WTC11 (cell line): ENCODE results near the gene MACROD2. TPM values are rescaled to one million over a fixed set of nuclear protein-coding genes. Genes with fewer than 3 reads are reported as not detected.

ENCODE experiments used
- ATAC-seq: fragments of 200-7000 bp; cut with Tn5 transposase; 2 replicates; pipeline ENCODE4 v1.10.0; 2021; ENCODE audit warnings: mild to moderate bottlenecking, moderate library complexity
- CTCF ChIA-PET: fragments of 300-600 bp; sonication (Branson Sonifier 250); formaldehyde crosslinking; loops from one replicate; lab custom pipeline; 2021; ENCODE audit warnings: antibody characterized with exemption; lab: Charles Lee
- POLR2A ChIA-PET: fragments of 350-600 bp; sonication (Branson Sonifier 250); formaldehyde crosslinking; loops from one replicate; lab custom pipeline; 2021; ENCODE audit warnings: antibody characterized with exemption; lab: Charles Lee
- DNase-seq: peaks from one replicate; pipeline ENCODE4 v3.0.0; 2021; ENCODE audit warnings: low spot score
- H3K27ac Mint-ChIP-seq: 2 replicates; pipeline ENCODE4 v1.8.0; 2021; ENCODE audit warnings: mixed read lengths
- H3K27me3 Mint-ChIP-seq: 2 replicates; pipeline ENCODE4 v1.8.0; 2021; ENCODE audit warnings: low read depth, mild to moderate bottlenecking, moderate library complexity, mixed read lengths
- H3K36me3 Mint-ChIP-seq: 2 replicates; pipeline ENCODE4 v1.8.0; 2021; ENCODE audit warnings: mixed read lengths
- H3K4me1 Mint-ChIP-seq: 2 replicates; pipeline ENCODE4 v1.8.0; 2022; ENCODE audit warnings: mixed read lengths
- H3K4me3 Mint-ChIP-seq: 2 replicates; pipeline ENCODE4 v1.8.0; 2021; ENCODE audit warnings: mild to moderate bottlenecking, moderate library complexity, mixed read lengths
- H3K9me3 Mint-ChIP-seq: 2 replicates; pipeline ENCODE4 v1.8.0; 2021; ENCODE audit warnings: mixed read lengths
- CREB1 ChIP-seq: sonication (generic); formaldehyde crosslinking; IDR thresholded peaks from 2 replicates; pipeline ENCODE4 v1.8.0; 2023; ENCODE audit warnings: mild to moderate bottlenecking, missing genetic modification reagents
- HMGA2 ChIP-seq: fragments of 250-450 bp; sonication (Bioruptor Pico); IDR thresholded peaks from 2 replicates; pipeline ENCODE4 v1.4.0; 2021; ENCODE audit warnings: mild to moderate bottlenecking, moderate library complexity
- IRF2 ChIP-seq: sonication (generic); formaldehyde crosslinking; IDR thresholded peaks from 2 replicates; pipeline ENCODE4 v1.8.0; 2022; ENCODE audit warnings: low read depth, missing genetic modification reagents, borderline replicate concordance
- NR1H2 ChIP-seq: sonication (generic); formaldehyde crosslinking; IDR thresholded peaks from 2 replicates; pipeline ENCODE4 v1.9.0; 2021; ENCODE audit warnings: mild to moderate bottlenecking, moderate library complexity, missing genetic modification reagents
- NR2C2 ChIP-seq: sonication (generic); formaldehyde crosslinking; IDR thresholded peaks from 2 replicates; pipeline ENCODE4 v1.8.0; 2022; ENCODE audit warnings: mild to moderate bottlenecking, missing genetic modification reagents
- SMAD3 ChIP-seq: sonication (generic); formaldehyde crosslinking; IDR thresholded peaks from 2 replicates; pipeline ENCODE4 v1.8.0; 2022; ENCODE audit warnings: missing genetic modification reagents, mild to moderate bottlenecking, borderline replicate concordance
- TEAD1 ChIP-seq: sonication (generic); formaldehyde crosslinking; IDR thresholded peaks from 2 replicates; pipeline ENCODE4 v1.8.0; 2022; ENCODE audit warnings: mild to moderate bottlenecking, missing genetic modification reagents
- ZNF219 ChIP-seq: sonication (generic); formaldehyde crosslinking; IDR thresholded peaks from 2 replicates; pipeline ENCODE4 v1.8.0; 2023; ENCODE audit warnings: missing genetic modification reagents, mild to moderate bottlenecking, borderline replicate concordance
- ZNF263 ChIP-seq: sonication (generic); formaldehyde crosslinking; IDR thresholded peaks from 2 replicates; pipeline ENCODE4 v1.8.1; 2022; ENCODE audit warnings: low read depth, mild to moderate bottlenecking, moderate library complexity, missing genetic modification reagents
- ZNF423 ChIP-seq: fragments of 250-450 bp; sonication (Bioruptor Pico); IDR thresholded peaks from 2 replicates; pipeline ENCODE4 v2.1.2; 2022; ENCODE audit warnings: mild to moderate bottlenecking, moderate library complexity
- total RNA-seq: library from RNA; stranded (reverse); gene quantifications from 3 replicates; pipeline ENCODE4 v1.2.3, GENCODE V29; 2021
- TF ChIP-seq, protein P1 (sequence below): sonication (generic); formaldehyde crosslinking; IDR thresholded peaks from 2 replicates; pipeline ENCODE4 v1.8.1; 2023; ENCODE audit warnings: mild to moderate bottlenecking, missing genetic modification reagents
- TF ChIP-seq, protein P2 (sequence below): sonication (generic); formaldehyde crosslinking; conservative IDR thresholded peaks from 2 replicates; pipeline ENCODE4 v1.8.1; 2022; ENCODE audit warnings: mild to moderate bottlenecking, missing genetic modification reagents
- TF ChIP-seq, protein P3 (sequence below): fragments of 250-450 bp; sonication (Bioruptor Pico); IDR thresholded peaks from 2 replicates; pipeline ENCODE4 v2.1.2; 2022; ENCODE audit warnings: mild to moderate bottlenecking, moderate library complexity
- TF ChIP-seq, protein P4 (sequence below): fragments of 250-450 bp; sonication (Bioruptor Pico); conservative IDR thresholded peaks from 2 replicates; pipeline ENCODE4 v1.9.0; 2021; ENCODE audit warnings: mild to moderate bottlenecking
- TF ChIP-seq, protein P5 (sequence below): sonication (generic); formaldehyde crosslinking; IDR thresholded peaks from 2 replicates; pipeline ENCODE4 v1.8.0; 2022; ENCODE audit warnings: mild to moderate bottlenecking, missing genetic modification reagents
- TF ChIP-seq, protein P6 (sequence below): sonication (generic); formaldehyde crosslinking; IDR thresholded peaks from 2 replicates; pipeline ENCODE4 v1.8.0; 2022; ENCODE audit warnings: missing genetic modification reagents
- TF ChIP-seq, protein P7 (sequence below): sonication (generic); formaldehyde crosslinking; IDR thresholded peaks from 2 replicates; pipeline ENCODE4 v1.8.1; 2023; ENCODE audit warnings: mild to moderate bottlenecking, missing genetic modification reagents
- TF ChIP-seq, protein P8 (sequence below): sonication (generic); formaldehyde crosslinking; IDR thresholded peaks from 2 replicates; pipeline ENCODE4 v1.8.0; 2023; ENCODE audit warnings: missing genetic modification reagents

MACROD2 gene
- total RNA-seq, 1 experiment from 2014 or later, result 4.1 TPM

DNA sequence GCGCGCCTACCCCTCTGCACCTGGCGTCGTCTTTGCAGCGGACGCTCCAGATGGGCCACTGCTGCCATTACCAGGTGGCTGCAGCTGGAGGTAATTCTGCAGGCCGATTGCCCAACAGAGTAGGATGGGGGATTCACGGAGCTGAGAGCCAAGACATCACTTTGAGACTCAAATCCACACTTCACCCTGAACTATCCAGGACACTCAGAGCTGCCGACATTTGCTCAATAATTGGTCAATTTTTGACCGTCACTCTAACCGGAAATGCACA lies 1037.0 kb downstream of the MACROD2 start (continued):
- TF ChIP-seq HMGA2 (no peak), ZNF263 (no peak)
- TF ChIP-seq, protein P1, sequence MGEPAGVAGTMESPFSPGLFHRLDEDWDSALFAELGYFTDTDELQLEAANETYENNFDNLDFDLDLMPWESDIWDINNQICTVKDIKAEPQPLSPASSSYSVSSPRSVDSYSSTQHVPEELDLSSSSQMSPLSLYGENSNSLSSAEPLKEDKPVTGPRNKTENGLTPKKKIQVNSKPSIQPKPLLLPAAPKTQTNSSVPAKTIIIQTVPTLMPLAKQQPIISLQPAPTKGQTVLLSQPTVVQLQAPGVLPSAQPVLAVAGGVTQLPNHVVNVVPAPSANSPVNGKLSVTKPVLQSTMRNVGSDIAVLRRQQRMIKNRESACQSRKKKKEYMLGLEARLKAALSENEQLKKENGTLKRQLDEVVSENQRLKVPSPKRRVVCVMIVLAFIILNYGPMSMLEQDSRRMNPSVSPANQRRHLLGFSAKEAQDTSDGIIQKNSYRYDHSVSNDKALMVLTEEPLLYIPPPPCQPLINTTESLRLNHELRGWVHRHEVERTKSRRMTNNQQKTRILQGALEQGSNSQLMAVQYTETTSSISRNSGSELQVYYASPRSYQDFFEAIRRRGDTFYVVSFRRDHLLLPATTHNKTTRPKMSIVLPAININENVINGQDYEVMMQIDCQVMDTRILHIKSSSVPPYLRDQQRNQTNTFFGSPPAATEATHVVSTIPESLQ (CRISPR knock-in tag), result no peak
- TF ChIP-seq, protein P2, sequence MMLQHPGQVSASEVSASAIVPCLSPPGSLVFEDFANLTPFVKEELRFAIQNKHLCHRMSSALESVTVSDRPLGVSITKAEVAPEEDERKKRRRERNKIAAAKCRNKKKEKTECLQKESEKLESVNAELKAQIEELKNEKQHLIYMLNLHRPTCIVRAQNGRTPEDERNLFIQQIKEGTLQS (CRISPR knock-in tag), result no peak

DNA sequence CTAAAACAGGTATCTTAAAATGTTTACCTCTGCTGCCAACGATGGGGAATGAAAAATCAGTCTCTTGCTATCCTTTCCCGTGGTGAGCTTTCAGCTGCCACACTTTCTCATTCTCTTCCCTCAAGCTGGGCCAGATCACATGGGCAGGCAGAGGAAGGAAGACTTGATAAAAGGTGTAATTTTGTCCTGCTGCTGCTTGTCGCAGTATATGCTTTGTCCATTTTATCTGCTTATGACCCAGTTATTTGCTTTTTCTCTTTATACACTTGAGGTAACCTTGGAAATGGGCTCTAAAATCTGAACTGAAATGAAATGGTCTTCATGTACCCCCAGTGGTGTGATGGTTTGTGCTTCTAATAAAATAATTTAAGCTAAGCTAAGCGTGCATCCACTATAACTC lies 1038.0 kb downstream of the MACROD2 start:
- ChIA-PET CTCF (no interaction called here), POLR2A (no interaction called here)
- DNase-seq, result no peak
- Mint-ChIP-seq H3K27ac (no peak overlapping the region), H3K27me3 (no peaks in the 10 kb centered on the region), H3K4me3 (no peak overlapping the region), H3K4me1 (no peaks in the 10 kb centered on the region), H3K9me3 (no peaks in the 10 kb centered on the region), H3K36me3 (no peaks in the 10 kb centered on the region)
- no peak for ATAC-seq
- TF ChIP-seq SMAD3 (CRISPR knock-in tag) (no peak), NR1H2 (CRISPR knock-in tag) (no peak)
- TF ChIP-seq, protein P2 (CRISPR knock-in tag), result no peak
- TF ChIP-seq, protein P3, sequence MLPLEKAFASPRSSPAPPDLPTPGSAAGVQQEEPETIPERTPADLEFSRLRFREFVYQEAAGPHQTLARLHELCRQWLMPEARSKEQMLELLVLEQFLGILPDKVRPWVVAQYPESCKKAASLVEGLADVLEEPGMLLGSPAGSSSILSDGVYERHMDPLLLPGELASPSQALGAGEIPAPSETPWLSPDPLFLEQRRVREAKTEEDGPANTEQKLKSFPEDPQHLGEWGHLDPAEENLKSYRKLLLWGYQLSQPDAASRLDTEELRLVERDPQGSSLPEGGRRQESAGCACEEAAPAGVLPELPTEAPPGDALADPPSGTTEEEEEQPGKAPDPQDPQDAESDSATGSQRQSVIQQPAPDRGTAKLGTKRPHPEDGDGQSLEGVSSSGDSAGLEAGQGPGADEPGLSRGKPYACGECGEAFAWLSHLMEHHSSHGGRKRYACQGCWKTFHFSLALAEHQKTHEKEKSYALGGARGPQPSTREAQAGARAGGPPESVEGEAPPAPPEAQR (CRISPR knock-in tag), result no peak

DNA sequence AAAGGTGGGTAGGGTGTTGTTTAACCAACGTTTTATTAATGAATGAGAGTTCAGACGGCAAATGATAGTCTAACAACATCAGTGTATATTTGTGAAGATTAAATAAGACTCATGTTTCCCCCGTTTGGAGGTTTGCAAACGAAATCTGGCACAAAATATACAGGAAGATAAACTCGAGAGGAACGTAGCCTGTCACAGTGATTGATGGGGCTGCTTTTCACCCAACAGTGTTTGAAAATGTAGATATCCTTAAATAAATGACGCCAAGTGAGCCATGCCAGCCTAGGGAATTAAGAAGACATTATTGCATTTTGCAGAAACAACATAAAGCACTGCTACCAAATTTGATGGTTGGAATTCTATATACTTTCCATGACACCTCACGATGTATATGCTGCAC lies 1038.6 kb downstream of the MACROD2 start:
- no peak for ATAC-seq
- Mint-ChIP-seq H3K4me3 (no peak overlapping the region), H3K9me3 (no peaks in the 10 kb centered on the region), H3K4me1 (no peaks in the 10 kb centered on the region), H3K27ac (no peak overlapping the region), H3K27me3 (no peaks in the 10 kb centered on the region), H3K36me3 (no peaks in the 10 kb centered on the region)
- POLR2A ChIA-PET, result no interaction called here
- DNase-seq, result no peak
- TF ChIP-seq ZNF219 (CRISPR knock-in tag), result no peak
- TF ChIP-seq, protein P4, sequence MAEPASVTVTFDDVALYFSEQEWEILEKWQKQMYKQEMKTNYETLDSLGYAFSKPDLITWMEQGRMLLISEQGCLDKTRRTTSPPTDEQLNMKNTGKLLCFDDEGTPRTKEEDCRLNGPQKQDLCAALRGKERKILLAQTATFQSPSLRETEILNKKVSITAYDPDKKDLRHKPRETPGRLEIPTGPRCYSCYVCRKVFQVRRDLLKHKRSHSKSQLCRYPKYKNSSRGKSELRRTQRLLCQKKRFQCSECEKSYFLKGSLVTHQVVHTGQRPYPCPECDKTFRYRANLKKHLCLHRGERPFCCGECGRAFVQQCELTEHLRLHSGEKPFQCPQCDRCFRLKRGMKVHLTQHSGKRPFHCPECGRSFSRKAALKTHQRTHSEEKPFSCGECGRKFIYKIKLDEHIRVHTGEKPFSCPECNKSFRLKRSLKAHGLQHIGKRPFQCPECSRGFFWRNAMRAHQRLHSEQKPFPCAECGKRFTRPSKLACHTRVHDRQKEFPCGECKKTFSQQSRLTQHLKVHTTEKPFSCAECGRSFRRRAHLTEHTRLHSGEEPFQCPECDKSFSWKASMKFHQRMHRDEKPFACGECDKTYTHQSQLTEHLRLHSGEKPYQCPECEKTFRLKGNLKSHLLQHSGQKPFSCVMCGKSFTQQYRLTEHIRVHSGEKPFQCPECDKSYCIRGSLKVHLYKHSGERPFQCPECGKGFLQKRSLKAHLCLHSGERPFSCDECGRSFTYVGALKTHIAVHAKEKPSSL, result no peak
- TF ChIP-seq ZNF423 (CRISPR knock-in tag), result no peak
- TF ChIP-seq, protein P5, sequence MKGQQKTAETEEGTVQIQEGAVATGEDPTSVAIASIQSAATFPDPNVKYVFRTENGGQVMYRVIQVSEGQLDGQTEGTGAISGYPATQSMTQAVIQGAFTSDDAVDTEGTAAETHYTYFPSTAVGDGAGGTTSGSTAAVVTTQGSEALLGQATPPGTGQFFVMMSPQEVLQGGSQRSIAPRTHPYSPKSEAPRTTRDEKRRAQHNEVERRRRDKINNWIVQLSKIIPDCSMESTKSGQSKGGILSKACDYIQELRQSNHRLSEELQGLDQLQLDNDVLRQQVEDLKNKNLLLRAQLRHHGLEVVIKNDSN, result no peak
- TF ChIP-seq, protein P6, sequence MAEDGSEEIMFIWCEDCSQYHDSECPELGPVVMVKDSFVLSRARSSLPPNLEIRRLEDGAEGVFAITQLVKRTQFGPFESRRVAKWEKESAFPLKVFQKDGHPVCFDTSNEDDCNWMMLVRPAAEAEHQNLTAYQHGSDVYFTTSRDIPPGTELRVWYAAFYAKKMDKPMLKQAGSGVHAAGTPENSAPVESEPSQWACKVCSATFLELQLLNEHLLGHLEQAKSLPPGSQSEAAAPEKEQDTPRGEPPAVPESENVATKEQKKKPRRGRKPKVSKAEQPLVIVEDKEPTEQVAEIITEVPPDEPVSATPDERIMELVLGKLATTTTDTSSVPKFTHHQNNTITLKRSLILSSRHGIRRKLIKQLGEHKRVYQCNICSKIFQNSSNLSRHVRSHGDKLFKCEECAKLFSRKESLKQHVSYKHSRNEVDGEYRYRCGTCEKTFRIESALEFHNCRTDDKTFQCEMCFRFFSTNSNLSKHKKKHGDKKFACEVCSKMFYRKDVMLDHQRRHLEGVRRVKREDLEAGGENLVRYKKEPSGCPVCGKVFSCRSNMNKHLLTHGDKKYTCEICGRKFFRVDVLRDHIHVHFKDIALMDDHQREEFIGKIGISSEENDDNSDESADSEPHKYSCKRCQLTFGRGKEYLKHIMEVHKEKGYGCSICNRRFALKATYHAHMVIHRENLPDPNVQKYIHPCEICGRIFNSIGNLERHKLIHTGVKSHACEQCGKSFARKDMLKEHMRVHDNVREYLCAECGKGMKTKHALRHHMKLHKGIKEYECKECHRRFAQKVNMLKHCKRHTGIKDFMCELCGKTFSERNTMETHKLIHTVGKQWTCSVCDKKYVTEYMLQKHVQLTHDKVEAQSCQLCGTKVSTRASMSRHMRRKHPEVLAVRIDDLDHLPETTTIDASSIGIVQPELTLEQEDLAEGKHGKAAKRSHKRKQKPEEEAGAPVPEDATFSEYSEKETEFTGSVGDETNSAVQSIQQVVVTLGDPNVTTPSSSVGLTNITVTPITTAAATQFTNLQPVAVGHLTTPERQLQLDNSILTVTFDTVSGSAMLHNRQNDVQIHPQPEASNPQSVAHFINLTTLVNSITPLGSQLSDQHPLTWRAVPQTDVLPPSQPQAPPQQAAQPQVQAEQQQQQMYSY (CRISPR knock-in tag), result no peak
- no peak for TF ChIP-seq CREB1 (CRISPR knock-in tag)
- no peak for TF ChIP-seq TEAD1
- TF ChIP-seq, protein P7, sequence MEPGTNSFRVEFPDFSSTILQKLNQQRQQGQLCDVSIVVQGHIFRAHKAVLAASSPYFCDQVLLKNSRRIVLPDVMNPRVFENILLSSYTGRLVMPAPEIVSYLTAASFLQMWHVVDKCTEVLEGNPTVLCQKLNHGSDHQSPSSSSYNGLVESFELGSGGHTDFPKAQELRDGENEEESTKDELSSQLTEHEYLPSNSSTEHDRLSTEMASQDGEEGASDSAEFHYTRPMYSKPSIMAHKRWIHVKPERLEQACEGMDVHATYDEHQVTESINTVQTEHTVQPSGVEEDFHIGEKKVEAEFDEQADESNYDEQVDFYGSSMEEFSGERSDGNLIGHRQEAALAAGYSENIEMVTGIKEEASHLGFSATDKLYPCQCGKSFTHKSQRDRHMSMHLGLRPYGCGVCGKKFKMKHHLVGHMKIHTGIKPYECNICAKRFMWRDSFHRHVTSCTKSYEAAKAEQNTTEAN (CRISPR knock-in tag), result no peak
- TF ChIP-seq, protein P8, sequence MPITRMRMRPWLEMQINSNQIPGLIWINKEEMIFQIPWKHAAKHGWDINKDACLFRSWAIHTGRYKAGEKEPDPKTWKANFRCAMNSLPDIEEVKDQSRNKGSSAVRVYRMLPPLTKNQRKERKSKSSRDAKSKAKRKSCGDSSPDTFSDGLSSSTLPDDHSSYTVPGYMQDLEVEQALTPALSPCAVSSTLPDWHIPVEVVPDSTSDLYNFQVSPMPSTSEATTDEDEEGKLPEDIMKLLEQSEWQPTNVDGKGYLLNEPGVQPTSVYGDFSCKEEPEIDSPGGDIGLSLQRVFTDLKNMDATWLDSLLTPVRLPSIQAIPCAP (CRISPR knock-in tag), result no peak
- no peak for TF ChIP-seq NR2C2
- no peak for TF ChIP-seq IRF2 (CRISPR knock-in tag)
- TF ChIP-seq, all 79 proteins: peak for 0
- CTCF ChIA-PET, result no interaction called here
